Left renal pelvis (tissue), 4 donors: ENCODE results near the gene GPX2. TPM values are rescaled to one million over a fixed set of nuclear protein-coding genes. Genes with fewer than 3 reads are reported as not detected.

Experiments
- DNase-seq, 4 donors: peaks; one replicate each; pipeline ENCODE4 v3.0.0-alpha.2; 2013; ENCODE audit warnings: low read depth in 4 of 4, low spot score in 3 of 4
- polyA plus RNA-seq, 4 donors: library from polyadenylated mRNA; unstranded; fragments of 120-200 nt; gene quantifications; one replicate each; pipeline ENCODE4 v1.2.1, GENCODE V29; 2013; ENCODE audit not compliant: insufficient read length in 4 of 4

GPX2 gene
- polyA plus RNA-seq, 4 donors: 0.22 to 2.4 (median 1.5) TPM

DNA sequence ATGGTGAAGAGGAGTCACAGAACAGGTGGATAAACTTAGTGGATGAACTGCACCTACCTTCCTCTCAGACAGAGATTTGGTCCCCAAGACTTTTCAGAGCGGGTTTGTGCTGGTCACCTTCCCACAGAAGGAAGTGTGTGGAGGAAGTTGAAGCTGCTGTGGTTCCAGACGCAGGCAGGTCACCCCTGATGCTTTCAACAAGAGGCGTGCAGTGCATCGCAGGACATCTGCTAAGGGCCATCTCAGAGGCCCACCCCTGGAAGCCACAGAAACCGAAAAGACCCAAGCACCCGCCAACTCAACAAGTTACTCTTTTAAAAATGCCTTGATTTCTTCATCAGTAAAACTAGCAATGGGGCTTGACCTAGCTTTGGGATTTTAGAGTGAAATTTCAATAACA is 1.0 kb upstream of the GPX2 start:
- no peak for DNase-seq

DNA sequence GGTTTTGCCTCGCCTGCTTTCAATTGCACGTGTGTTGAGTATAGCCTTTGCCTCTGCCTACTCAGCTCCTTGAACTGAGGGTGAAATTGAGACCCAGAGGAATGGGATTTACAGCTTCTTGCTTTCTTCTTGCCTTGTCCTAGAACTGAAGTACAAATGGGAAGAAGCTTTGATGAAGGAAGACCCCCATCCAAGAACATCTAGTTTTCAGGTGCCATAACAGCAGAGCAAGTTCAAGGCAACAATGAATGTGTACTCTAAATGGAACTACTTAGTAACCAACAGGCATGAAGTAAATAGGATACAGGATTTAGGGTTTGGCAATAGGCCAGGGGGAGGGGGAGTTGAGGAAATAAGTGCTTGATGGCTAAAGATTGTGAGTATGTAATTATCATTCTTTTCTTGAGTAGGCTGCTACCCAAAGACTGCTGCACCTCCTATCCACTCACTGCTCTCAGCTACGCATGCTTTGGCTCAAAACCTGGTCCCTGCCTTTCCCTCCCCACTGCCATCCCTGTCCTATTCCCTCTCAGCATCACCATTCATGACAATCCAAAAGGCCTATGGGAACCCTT is 2.1 kb downstream of the GPX2 start:
- no peak for DNase-seq

DNA sequence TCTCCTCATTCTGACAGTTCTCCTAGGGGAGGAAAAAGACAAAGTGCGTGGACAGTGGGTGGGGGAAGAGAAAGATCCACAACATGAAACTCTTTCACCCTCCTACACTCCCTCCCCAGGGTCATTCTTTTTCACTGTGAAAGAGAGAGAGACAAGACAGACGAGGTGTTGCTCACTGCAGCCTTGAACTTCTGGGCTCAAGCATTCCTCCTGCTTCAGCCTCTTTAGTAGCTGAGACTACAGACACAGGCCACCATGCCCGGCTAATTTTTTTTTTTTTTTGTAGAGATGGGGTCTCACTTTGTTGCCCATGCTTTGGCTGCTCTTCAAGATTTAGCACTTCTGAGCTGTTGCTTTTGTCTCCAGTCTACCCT is 2.7 kb downstream of the GPX2 start:
- DNase-seq: no peak

DNA sequence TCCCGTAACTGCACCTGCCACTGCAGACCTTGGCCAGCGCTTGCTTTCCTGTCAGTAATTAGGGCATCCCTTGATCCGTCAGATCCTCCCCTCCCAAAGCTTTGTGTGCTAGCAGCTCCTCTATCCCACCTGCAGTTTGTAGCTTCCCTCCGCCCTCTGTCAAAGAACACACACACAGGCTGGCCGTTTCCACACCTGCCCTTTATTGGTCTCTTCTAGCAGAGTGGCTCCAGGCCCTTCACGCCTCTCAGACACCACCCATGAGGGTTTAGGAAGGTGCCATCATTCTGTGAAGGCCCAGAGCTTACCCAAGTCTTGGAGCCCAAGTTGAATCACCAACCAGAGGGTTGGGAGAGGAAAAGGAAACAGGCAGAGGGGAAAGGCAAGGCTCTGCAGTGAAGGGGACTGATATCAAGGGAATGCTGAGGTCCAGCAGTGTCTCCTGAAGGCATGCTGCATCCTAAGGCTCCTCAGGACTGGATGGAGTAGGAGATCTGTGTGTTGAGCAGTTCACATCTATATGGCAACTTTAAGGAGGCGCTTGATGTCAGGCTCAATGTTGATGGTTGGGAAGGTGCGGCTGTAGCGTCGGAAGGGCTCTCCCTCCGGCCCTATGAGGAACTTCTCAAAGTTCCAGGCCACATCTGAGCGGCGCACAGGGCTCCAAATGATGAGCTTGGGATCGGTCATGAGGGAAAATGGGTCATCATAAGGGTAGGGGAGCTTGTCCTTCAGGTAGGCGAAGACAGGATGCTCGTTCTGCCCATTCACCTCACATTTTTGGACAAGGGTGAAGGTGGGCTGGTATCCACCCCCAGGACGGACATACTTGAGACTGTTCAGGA is 3.4 kb downstream of the GPX2 start:
- DNase-seq: no peak

DNA sequence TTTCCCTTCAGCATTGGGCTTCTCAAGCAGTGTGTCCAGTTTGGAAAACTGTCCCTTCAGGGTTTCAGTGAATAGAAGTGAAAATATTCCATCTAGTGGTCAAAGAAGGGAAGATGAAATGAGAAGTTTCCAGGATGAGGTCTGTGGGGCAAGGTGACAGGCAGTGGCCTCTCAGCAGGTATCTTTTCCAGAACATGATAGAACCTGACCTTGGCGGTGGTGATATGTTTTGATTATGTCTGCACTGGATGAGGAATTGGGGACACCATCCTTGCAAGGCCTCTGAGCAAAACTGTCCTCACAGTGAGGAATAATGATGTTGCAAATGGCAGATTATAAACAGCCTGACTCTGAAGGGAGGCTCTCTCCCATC is 4.7 kb downstream of the GPX2 start:
- DNase-seq: no peak

DNA sequence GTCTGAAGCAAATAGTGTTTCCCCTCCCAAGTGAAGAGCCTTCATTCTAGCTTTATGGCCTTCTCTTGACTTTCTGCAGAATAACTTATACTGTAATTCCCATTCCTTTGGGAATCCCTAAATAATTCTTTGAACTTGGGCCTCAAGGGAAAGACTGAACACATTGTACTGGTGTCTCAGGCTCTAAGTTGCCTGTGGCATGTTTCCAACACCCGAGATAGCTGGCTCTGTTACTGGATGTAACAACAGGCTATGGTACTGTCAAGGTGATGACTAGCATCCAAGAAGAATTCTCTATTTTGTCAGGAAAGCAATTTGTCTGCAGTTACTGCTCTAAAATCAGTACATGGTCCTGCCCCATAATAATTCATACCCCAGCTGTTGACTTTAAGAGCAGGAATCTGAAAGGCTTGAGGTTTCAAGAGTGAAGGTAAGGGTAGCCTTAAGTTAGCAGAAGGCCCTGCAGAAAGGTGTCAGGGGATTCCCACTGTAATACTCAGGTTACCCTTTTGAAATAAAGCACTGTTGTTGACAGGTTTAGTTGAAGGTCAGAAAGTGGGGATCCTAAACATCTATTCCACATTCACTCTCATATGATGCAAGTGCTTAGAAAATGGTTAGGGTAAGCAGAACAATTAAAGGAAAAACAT is 5.2 kb downstream of the GPX2 start:
- DNase-seq: no peak

DNA sequence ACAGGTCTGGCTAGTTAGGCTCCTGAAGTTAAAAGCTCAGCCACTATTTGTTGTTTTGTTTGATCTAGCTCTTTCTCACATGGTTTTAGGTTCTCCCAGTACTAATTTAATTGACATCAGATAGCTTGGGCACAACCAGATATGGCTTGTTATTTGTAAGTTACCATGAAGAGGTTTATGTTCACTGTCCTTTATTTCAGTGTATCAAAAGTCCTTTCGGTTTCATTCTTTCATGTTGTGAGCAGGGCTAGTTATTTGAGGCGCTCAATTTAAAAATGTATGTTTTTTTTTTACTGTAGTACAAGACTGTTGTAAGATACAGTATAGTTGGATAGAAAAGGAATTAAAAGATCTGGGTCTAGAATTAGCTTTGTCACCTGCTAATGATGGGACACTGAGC is 7.0 kb downstream of the GPX2 start:
- no peak for DNase-seq

DNA sequence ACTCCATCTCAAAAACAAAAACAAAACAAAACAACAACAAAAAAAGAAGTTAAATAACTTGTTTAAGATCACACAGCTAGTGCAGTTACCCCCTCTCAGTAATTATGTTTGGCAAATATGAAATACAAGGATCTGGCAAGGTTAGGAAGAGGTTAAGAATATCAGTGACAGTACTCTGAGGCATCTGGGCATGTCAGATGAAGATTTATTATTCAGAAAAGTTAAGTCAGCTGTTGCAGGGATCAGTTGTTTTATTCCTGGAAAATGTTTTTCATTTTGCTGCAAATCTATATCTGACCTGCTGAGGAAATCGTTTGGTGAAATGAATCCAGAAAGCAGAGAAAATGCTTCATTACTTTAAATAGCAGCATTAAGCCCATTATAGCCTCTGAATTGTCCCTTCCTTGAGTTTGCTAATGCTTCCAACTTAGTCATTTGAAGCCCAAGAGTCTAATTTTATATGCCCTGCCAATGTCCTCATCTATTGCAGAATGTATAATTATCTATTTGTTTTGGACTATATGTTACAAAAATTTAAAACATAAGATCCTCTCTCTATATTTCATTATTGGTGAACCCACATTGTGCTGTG is 8.1 kb downstream of the GPX2 start:
- no peak for DNase-seq

DNA sequence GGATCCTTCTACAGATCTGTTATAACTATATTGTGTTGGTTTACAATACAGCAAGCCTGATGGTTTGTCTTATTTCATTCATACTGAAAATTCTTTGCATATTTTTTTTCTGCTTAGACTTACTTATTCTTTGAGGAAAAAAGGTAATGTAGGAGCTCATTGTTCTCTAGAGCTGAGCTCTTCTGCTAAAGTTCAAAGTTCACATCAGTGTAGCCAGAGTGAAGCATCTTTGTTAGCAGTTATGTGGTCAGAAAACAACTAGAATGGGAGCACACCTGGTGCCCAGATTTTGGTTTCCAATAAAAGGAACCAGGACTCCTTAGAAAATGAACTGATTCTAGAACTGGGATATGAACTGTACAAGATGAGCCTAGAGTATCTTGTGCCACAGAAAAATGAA is 10.3 kb downstream of the GPX2 start:
- no peak for DNase-seq

DNA sequence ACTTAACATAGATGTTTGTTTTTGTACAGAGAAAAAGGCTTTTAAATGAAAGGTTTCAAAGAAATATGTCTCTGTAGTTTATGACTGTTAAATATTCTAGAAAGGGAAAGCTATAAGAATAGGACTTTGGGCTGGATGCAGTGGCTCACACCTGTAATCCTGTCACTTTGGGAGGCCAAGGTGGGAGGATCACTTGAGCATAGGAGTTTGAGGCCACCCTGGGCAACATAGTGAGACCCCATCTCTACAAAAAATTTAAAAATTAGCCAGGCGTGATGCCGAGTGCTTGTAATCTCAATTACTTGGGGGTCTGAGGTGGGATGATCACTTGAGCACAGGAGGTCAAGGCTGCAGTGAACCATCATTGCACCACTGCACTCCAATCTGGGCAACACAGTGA is 11.4 kb downstream of the GPX2 start:
- no peak for DNase-seq

DNA sequence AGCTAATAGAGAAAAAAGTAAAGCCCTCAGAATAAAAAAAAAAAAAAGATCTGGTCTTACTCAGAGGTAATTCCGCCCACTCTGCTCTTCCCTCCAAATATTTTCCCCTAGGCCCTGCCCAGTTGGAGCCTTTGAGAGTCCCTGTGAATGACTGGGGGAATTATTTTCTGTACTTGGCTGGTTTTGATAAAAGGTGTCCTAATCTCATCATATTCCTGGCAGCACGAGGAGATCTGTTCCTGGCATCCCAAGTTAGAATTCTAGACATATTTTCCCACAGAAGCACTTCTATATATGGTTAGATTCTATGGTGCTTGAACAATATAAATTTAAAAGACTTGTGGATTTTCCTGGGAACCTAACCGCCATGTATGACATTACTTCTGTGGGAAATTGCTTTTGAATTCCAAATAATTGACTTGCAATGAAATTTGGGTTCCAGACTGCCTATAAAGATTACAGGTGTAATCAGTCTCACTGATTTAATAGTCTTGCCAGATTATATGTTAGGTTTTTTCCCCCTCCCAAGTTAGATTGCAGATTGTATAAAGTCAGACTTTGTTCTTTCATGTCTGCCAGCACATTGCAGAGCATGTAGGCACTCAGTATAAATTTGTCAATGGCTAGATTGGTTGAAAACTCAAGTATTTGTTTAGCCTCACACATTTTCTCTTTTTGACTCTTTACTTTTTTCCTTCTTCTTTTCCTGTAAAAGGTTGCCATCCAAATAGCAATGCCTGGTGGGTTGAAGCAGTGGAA is 12.3 kb downstream of the GPX2 start:
- no peak for DNase-seq

DNA sequence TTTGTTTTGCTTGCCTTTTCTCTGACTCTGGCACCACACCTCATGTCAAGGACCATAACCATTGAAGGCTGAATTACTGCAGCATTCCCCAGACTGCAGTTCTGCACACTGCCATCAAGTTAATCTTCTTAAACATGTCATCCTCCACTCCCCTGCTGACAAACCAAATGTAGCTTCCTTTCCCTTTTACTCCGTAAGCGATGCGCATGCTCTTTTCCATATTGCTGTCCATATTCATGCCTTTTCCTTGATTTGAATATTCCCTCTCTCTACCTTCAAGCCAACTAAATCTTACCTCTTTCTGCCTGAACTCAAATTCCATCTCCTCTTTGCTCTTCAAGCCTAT is 13.6 kb downstream of the GPX2 start:
- DNase-seq: no peak

DNA sequence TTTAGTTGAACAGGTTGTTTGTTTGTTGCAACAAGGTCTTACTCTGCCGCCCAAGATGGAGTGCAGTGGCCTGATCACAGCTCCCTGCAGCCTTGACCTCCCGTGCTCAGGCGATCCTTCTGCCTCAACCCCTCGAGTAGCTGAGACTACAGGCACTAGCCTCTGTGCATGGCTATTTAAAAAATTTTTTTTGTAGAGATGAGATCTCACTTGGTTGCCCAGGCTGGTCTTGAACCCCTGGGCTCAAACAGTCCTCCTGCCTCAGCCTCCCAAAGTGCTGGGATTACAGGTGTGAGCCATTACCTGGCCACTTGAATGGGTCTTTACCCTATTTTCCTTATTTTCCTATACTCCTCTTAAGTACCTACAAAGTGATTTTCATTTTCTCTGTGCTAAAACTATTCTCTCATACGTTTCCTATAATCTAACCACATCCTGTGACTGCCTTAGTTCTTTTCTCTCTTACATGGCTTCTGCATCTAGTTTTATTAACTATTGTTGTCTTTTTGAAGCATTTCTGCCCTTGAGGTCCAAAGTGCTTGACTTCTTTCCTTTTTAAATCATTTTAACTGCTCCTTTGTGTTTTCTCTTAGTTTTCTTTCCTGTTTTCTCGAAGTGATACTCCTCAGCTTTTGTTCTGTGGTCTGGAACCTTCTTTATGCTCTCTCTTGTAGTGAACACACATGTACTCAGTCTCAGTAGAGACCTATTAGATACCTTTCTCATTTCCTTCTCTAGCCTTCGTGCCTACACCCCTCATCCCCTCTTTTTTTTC is 14.1 kb downstream of the GPX2 start:
- DNase-seq: no peak

DNA sequence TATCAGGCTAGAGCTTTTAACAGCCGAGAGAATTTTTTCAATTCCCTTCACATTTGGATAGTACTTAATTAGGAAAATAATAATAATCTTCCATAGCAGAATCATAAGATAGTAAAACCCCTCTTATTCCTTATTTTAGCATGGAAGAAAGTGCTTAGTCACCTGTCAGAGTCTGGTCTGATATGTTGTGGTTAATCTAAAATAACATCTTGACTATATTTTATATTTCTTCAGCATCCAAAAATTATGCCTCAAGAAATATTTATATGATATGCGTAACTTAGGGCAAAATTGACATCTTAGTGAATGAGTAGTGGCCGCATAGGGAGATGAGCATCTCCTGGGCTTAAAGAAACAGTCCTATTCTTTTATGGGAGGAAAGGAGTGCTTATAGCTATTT is 15.5 kb downstream of the GPX2 start:
- DNase-seq: no peak

DNA sequence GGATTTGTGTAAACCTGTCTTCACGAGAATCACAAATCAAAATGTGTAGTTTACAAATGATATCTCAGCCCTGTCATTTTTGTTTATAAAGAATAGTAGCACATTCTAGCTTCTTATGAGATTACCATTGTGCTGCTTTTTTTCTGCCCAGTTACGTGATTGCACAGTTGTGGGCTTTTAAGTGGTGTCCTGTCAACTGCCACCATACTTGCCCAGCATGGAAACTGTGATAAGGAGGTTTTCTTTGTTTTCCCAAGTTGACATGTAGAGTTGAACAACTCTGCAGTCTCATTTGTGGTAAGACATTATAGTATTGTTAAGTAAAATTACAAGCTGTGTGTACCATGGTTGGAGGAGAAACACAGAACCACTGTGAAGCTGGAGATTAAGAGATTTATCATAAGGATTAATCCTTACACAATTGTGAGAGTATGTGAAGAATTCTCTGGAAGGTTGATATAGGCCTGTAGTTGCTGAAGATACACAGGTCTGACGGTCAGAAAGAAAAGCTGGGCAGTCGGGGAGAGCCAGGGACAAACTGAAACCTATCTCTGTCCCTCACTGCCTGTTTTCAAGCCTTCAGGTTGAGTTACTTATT is 16.0 kb downstream of the GPX2 start:
- no peak for DNase-seq

DNA sequence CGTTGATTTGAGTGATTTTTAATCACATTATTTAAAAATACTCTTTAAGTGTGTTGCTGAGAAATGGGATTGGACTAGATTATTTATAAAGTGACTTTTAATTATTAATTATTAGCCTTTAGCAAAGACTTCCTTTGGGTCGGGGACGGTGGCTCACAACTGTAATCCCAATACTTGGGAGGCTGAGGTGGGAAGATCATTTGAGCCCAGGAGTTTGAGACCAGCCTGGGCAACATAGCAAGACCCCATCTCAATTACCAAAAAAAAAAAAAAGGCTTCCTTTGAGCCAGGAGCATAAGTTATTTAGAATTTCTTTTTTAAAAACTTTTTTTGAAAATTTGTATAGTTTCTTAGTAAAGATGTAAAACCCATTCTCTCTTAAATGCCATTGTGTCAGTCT is 19.5 kb downstream of the GPX2 start:
- no peak for DNase-seq

DNA sequence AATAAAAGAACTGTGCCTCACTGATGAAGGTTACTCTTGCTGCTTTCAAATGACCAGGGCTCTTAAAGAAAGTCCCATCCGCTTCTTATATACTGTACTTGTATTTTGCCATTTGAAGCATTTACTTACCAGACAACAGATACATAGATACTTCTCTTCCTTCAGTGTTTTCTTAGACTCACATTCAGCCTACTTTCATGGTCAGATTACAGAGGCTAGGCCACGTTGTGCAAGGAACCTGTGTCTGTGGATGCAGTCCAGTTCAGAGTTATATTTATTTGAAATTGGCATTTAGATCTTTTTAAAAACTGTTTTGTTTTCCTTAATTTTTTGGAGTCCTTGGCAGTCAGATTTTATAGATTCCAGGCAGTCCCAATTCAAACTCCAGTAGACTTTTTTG is 22.1 kb downstream of the GPX2 start:
- no peak for DNase-seq

DNA sequence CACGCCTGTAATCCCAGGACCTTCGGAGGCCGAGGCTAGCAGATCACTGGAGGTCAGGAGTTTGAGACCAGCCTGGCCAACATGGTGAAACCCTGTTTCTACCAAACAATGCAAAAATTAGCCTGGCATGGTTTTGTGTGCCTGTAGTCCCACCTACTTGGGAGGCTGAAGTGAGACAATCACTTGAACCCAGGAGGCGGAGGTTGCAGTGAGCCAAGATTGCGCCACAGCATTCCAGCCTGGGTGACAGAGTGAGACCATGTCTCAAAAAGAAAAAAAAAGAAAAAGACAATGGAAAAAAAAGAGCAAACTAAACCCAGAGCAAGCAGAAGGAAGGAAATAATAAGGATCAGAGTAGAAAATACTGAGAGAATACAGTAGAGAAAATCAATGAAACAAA is 22.9 kb downstream of the GPX2 start:
- no peak for DNase-seq

DNA sequence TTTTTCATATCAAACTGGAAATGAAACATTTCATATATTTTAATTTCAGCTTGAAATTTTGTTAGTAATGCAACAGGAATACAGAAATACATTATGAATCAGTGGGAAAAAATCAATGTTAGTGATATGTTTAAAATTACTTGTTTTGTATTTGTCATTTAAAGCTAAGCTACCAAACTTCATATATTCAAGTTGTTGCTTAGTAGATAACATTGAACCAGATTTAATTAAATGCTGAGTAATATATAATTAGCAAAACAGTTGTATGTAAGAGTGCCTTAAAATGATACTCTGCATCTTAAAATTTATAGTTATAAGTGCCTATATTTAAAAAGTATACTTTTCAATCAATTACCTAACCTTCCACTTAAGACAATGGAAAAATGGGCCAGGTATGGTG is 23.3 kb downstream of the GPX2 start:
- DNase-seq: no peak

DNA sequence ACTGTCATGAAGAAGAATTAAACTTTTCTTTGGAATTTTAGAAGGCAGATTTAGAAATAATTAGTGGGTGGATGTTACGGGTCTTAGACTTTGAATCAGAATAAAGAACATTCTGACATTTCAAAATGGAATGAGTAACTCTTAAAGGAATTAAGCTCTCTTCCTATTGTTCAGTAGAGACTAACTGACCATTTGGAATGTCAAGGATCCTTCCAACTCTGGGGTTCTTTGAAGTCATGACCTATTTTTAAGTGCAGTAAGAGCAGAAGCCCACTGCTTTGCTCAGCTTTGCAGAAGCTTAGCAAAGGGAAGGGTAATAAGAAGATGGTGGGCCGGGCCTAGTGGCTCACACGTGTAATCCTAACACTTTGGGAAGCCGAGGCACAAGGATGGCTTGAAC is 24.3 kb downstream of the GPX2 start:
- DNase-seq: no peak
